NCI-H526 treated with DMSO at 0.1 percent for 48 hours (cell line): ENCODE data around the gene CCDC80.

ENCODE experiments used
- DNase-seq: peaks from one replicate; lab custom pipeline; 2025; lab: John Stamatoyannopoulos, UW

The CCDC80 gene

DNA sequence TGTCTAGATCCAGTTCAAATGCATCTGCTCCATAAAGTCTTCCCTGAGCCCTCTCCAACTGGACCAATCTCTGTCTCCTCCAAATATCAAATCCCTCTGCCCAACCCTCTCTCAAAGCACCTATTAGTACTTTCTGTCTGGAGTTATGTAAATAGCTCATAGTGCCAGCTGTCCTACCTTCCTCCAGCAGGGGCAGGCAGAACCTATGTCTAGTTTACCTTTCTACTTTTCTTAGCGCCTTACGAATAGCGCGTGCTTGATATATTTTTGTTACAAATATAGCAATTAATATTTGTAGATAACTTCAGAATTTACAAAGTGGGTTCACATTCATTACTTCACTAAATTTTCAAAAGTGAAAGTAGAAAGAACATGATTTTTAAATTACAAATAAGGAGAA is 14.0 kb upstream of the CCDC80 start:
- no peak for DNase-seq

DNA sequence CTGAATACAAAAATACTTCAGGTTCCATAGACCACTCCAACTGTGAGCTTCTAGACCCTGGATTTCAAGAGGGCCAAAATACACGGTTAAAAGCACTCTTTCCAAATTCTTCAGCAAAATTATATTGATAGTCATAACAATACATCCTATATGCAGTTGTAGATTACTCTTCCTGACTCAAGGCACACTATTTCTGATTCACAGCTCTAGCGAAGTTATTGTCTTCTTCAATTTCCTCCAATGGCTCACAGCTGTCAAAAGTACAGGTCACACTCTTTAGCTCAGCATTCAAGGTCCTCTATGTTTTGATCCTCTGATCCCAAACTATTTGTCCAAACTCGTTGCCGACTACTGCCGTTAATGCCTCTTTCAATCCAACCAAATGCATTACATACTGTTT is 13.5 kb upstream of the CCDC80 start:
- DNase-seq: no peak

DNA sequence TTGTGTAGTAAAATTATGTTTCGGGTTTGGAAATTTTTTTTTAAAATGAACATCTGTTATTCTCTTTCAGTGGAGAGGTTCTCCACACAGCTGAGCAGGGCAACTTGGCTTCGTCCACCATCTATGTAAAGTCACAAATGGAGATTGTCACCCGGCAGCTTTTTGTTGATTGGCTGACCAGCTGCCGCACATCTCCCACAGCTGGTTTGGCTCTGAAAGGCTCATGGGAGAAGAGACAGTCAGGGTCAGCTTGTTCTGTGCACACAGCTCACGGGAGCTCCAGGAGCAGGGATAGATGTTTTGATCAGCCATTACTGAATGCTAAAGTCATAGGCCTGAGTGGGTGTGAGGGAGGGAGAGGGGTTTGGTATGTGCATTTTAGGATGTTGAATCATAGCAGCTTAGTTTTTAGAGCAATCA is 12.9 kb upstream of the CCDC80 start:
- DNase-seq: no peak

DNA sequence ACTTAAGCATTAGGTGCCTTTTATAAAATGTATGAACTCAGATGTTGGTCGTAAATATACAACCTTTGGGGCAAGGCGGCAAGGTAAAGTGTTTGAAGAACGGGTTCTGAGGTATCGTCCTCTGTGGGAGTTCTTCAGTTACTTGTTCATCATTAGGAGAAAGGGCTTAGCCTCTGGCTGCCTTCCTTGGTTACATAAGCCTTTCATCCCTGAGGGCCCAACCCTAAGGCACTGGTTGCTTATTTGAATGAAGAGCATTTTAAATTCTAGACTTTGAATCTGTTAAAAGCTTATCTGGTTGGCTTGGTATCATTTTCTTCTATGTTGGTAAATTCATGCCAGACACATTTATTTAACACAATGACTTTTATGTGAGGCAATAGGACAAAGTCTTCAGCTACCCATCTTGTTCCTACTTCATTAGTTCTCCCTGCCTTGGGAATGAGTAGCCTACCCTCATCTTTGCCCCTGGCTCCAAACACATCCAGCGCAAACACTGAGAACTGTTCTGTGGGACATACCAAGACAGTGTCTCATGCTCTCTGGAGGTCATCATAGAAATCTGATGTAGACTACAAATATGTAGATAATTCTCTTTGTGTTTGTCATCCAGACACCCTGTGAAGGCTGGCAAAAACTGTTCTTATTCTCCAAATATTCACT is 12.4 kb upstream of the CCDC80 start:
- no peak for DNase-seq

- no peak for DNase-seq
These were observed 10.6 kb upstream of the CCDC80 start for GRCh38 chr3:112651516-112651915.

DNA sequence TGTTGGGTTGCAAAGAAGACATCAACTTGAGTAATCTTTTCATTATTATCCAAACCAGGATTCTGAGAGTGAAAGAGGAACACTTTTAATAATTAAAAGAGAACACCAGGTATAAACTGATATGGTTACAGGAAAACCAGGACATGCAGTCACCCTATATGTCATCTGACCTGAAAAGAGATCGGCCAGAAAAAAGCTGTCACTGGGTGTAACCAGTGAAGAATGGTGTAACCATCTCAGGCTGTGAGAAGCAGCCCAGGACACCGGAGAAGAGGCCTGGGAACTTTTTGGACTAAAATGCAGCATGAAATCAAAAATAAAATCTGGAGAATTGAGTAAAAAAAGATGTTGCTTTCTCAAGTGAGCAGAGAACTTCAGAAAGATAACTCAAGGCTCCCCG is 10.1 kb upstream of the CCDC80 start:
- DNase-seq: no peak

- DNase-seq: no peak
These were observed 9.5 kb upstream of the CCDC80 start for GRCh38 chr3:112650482-112650881.

- no peak for DNase-seq
These were observed 8.5 kb upstream of the CCDC80 start for GRCh38 chr3:112649478-112649735.

GRCh38 chr3:112647122-112647521 is 6.2 kb upstream of the CCDC80 start:
- DNase-seq: no peak

- no peak for DNase-seq
These were observed 5.7 kb upstream of the CCDC80 start for GRCh38 chr3:112646623-112647022.

GRCh38 chr3:112644453-112644852 is 3.5 kb upstream of the CCDC80 start:
- no peak for DNase-seq

DNA sequence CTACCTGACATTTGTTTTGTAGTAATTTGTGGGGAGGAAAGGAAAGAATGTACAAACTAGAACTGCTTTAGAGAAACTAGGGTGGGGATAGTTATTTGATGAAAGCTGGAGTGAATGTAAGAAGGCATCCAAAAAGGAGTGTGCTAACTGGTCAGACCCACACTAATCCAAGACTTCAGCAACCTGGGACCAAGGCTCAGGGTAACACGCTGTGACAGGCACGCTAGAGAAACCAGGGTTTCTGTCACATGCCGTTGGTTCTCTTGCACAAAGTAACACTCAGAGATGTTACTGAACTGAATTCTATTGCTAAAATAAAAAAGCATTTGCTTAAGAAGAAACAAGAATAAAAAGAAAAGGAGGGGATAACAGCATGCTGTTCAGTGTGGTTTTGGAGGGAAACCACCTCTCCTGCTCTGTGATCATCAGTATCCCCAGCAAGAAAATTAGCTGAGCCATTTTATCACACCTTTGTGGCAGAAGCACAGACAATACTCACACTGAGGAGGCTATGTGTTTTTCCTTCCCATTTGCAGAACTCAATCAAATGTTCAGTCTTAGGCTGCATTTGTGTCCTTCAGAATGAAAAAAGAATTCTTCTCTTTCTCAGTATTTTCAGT is 2.8 kb upstream of the CCDC80 start:
- DNase-seq: no peak

DNA sequence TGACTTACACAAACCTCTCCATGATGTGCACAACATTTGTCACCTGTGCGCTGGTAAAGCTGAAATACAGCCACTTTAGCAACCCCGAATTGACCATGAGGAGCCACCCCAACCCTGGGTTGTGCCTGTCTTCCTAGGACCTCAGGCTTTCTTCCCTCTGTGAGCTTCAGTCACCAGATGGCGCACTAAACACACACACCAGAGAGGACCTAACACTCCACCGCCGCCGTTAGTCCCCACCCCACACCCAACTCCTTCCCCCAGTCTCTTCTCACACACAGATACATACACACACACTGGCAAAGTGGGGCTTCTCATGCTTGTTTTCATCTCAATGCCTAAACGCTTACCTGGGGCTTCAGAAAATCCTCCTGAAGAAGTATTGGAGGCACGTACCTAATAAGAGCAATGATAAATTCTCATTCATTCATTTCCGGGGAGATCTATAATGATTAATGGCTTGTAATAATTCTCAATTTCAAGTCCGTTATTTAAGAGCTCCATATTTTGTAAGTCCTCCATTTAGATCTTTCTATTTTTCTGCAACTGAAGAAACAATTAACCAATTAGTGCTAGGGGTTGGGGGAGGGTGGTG is 2.1 kb upstream of the CCDC80 start:
- peak; percentile 41 for DNase-seq

DNA sequence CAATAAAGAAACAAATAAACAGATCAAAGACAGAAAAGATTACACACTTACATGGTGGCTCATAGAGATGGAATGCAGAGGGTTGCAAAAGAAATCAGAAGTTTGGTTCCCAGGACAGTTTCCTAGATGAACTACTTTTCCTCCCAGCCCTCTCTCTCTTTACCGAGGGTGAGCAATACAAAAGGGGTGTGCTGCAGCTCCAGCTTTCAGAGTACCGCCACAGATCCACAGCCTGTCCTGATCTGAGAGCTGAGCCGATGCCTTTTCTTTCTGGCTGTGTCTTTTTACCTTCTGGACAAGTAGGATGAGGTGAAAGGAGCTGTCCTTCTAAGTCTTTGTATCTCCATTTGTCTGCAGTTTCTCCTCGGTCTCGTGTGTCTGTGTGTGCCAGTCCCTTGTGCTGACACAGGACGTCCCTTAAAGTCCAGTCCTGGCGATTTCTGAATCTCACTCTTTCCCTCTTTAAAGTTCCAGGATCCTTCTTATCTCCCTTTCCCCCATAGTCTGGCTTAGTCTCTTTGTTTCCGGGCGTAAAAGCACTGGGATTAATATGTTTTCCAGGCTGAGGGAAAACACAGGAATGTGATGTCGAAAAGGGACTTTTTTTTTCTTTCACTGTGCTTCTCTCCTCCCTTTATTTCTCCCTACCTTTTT is 540 bp downstream of the CCDC80 start:
- no peak for DNase-seq

- DNase-seq: no peak
These were observed 1.3 kb downstream of the CCDC80 start for GRCh38 chr3:112639455-112640225.

- DNase-seq: no peak
These were observed 2.5 kb downstream of the CCDC80 start for GRCh38 chr3:112638327-112639020.

GRCh38 chr3:112637700-112638099 is 3.2 kb downstream of the CCDC80 start:
- DNase-seq: no peak

DNA sequence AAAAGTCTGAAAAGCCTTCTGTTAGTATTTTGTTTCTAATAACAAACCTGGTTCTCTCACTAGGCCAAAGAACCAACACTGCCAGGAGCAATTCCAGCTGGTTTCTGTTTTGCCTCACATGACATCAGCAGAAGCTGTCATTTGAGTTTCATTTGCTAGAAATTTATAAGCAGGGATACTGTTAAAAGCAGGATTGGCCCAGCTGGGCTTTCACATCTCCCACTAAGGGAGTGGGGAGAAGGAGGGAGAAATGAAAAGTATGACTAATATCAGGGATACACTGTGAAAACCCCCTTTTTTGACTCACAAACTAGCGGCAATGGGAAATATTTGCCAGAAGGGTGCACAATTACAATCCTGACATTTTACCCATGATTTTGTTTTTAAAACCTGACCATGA is 5.3 kb downstream of the CCDC80 start:
- no peak for DNase-seq

GRCh38 chr3:112634786-112635541 is 6.0 kb downstream of the CCDC80 start:
- DNase-seq: no peak

GRCh38 chr3:112633757-112634156 is 7.2 kb downstream of the CCDC80 start:
- DNase-seq: no peak

- DNase-seq: no peak
These were observed 7.8 kb downstream of the CCDC80 start for GRCh38 chr3:112633191-112633590.
